ENCODE results near the gene CAPZB.

The CAPZB gene

DNA sequence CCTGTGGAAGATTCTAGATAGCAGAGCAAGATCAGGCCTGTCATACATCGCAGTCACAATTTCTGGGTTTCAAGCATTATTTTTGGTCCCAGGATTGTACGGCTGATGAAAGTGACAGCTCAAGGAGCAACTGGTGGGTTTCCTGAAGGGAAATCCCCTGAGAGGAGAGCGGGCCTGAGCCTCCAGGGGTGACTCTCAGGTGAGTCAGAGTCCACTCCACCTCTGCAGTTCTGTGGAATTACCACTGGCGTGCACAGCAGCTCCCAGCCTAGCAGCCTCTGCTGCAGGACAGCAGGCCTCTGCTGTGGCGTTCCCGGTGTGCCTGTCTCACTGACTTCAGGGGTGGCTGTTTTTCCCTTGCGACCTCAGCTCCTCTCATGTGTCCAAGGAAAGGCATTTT is 148.8 kb downstream of the CAPZB start:
- no peak for DNase-seq

DNA sequence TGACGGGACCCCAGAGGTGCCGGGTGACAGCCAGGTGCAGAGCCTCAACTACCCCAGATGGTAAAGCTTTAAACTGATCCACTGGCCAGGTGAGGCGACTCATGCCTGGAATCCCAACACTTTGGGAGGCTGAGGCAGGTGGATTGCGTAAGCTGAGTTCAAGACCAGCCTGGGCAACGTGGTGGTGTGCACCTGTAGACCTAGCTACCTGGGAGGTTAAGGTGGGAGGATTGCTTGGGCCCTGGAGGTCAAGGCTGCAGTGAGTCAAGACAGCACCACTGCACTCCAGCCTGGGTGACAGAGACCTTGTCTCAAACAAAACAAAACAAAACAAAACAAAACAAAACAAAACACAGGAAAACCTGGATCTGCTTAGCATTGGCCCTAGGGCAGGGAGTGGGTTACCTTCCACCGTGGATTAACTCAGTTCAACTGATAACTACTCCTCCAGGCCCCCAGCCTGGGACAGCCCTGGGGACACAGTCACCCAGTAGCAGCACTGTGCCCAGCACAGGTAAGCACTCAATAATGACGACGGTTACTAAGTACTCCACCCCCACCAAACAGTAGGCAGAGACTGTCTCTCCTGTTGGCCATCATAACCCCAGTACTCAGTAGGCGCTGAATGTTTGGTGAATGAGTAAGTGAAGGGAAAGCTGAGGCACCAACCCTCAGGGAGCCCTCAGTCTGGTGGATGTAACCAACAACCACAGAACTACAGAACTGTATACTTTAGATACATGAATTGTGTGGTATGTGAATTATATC is 151.6 kb downstream of the CAPZB start:
- DNase-seq: no peak

DNA sequence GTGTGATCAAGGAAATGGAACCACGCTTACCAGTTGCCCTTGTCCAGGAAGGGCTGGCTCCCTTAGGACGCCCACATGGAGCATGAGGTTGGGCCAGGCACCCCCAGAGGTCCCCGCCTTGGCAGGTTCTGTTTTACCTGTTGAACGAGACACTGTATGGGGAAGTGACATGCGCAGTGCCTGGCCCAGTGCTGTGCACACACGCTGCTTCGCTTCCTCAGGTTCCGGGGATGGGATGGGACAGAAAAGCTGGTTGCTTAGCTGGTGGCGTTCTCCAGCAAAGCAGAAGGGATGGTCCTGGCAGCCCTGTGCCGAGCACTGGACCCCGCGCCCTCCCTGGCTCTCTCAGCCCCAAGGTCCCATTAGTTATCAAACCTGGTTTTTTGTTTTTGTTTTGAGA is 152.5 kb downstream of the CAPZB start:
- DNase-seq: no peak

DNA sequence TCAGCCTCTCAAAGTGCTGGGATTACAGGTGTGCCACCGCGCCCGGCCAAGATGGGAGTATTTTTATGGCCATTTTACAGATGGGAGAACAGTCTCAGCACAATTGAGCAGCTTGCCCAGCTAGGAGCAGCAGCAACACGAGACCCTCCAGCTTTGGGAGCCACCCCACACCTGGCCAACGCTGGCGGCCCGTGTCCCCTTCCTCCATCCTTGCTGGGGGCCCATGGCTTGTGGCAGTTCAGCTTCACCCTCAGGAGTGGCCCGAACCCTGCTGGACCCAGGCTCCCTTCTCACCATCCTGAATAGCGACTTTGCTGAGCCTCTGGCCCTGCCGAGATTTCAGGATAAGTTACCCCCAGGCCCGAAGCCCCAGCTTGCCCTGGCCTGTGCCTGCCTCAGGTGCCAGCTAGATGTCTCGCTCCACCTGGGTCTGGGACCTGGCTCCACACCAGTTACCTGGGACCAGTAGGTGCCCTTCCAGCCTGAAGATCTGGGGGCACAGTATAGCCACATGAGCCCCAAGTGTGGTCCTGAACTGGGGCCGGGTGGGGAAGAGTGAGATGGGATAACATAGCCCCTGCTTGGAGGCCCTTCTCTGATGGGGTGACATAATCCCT is 154.0 kb downstream of the CAPZB start:
- DNase-seq: no peak

DNA sequence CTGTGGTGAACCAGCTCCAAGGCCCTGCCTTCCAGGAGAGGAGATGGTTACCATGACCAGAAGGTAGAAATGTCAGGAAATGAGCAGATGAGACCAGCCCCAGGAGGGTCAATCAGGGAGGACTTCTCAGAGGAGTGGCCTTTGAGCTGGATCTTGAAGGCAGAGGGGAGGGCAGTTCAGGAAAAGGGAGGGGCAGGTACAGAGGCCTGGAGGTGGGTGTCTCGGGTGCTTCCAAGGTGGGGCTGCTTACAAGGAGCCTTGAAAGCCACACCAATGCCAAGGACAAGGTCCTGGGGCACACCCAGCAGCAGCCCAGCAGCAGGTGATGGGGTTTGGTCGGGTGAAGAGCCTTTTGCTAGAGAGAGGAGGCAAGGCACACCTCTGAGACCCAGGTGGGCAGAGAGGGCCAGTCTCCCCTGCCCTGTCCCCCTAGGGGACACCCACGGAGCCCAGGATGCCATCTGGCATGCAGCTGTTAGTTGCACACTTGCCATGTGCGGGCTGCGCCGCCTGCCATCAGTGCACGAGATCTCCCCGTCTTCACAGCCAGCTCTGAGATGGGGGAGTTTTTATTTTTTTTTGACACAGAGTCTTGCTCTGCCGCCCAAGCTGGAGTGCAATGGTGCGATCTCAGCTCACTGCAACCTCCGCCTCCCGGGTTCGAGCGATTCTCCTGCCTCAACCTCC is 154.7 kb downstream of the CAPZB start:
- no peak for DNase-seq

DNA sequence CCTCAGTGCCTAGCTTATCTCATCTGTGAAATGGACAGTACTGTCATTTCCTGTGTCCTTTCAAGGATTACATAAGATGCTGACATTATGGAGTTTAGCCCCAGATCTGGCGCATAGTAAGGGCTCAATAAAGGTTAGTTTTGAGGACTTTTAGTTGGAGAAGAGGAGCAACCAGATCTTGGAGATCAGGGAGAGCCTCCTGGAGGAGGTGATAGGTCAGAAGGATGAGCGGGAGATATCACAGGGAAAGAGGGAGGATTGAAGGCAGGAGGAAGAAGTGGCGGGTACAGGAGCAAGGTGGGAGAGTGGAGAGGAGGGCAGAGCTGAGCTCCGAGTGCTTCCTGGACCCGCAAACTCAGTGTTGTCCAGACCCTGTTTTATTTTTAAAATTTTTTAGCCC is 155.7 kb downstream of the CAPZB start:
- no peak for DNase-seq

DNA sequence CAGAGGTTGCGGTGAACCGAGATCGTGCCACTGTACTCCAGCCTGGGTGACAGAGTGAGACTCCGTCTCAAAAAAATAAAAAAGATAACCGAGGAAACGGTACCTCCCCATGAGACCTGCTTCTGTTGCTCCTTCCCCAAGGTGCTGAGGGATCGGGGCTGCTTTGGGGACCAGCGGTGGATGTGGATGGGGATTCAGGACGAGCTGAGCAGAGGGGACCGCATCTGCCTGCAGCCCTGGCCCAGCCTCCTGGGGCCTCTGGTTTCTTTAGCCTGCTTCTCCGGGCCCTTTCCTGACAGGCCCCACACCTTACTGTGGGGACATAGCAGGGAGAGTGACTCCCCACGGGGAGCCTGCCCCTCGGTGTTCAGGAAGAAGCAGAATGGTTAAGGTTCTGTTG is 156.2 kb downstream of the CAPZB start:
- DNase-seq: no peak

DNA sequence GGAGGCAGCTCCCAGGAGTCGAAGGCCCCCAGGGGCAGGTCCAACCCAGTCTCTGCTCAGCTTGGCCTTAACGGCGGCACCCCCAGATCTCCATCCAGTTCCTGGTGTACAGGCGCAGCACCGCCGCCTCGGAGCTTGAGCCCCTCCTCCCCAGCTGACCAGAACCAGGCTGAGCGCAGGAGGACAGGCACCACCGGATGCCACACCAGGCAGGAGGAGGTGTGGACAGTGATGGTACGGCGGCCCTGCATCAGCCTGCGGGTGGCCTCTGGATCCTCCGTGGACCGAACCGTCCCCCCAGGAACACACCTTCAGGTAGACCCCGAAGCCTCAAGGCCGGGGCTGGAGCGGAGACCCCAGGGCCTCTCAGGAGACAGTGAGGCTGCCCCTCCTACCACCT is 156.9 kb downstream of the CAPZB start:
- DNase-seq: no peak

DNA sequence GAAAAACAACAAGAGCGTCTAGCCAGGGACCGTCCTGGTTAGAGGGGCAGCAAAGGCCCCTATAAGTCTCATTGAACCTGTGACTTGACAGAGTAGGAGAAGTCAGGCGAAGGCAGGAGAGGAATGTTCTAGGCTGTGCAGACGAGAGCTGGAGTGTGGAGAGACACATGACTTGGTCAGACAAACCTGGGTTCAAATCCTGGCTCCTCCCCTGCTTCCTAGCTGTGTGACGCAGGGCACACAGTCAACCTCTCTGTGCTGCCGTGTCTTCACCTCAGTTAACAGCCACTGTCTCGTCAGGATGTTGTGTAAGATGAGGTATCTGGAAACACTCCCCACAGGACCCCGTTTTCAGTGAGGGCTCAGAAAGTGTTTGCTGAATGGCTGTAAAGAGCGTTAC is 157.6 kb downstream of the CAPZB start:
- DNase-seq: no peak

DNA sequence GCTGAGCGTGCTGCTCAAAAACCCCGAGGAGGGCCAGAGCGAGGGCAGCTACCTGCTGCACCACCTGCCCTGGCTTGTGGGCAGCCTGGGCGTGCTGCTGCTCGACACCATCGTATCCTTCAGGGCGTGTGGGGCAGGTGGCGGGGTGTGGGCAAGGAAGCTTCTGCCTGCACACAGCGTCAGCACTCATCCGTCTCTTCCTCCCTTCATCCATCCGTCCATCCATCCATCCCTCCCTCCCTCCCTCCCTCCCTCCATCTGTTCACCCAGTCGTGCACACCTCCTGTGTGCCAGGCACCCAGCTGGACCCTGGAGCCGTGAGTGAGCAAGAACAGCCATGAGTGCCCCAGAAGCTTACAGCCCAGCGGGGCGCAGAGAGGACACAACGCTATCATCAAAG is 158.0 kb downstream of the CAPZB start:
- DNase-seq: no peak

DNA sequence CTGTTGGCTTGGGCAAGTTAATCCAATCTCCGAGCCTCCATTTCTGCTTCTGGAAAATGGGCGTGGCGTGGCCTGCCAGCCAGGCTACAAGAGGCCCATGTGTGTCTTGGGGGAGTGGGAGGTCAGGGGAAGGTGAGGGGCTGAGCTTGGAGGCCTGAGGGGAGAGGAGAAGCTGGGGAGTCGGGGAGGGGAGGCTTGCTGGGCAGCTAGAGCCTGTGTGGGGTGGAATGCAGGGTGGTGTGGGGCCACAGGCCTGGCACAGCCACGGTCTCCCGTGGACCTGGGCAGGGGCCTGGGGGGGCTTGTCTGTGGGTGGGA is 158.6 kb downstream of the CAPZB start:
- no peak for DNase-seq

DNA sequence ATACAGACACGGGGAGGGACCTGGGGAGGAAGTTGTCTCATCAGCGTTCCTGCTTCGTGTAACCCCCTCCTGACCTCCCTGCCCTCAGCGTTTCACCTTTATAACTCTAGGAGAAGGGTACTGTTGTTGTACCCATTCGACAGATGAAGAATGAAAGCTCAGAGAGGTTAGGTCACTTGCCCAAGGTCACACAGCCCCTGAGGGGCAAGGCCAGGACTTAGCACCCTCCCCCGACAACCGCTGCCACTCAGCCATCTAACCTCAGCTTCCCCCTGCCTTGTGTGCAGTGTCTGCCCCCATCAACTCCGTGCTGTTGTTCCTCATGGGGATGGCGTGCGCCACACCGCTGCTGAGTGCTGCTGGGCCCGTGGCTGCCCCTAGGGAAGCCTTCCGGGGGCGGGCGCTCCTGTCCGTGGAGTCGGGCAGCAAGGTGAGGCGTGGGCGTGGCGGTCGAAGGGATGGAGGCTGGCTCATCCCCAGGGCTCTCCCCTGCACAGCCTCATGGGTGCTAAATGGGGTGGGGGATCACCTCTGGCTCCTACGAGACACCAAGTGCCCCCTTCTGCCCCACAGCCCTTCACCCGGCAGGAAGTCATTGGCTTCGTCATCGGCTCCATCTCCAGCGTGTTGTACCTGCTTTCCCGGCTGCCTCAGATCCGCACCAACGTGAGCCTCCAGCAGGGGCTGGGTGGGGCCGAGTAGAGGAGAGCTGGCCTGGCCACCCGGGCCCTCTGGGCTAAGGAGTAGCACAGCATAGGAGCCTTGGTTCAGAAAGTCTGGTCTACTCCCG is 159.2 kb downstream of the CAPZB start:
- no peak for DNase-seq

DNA sequence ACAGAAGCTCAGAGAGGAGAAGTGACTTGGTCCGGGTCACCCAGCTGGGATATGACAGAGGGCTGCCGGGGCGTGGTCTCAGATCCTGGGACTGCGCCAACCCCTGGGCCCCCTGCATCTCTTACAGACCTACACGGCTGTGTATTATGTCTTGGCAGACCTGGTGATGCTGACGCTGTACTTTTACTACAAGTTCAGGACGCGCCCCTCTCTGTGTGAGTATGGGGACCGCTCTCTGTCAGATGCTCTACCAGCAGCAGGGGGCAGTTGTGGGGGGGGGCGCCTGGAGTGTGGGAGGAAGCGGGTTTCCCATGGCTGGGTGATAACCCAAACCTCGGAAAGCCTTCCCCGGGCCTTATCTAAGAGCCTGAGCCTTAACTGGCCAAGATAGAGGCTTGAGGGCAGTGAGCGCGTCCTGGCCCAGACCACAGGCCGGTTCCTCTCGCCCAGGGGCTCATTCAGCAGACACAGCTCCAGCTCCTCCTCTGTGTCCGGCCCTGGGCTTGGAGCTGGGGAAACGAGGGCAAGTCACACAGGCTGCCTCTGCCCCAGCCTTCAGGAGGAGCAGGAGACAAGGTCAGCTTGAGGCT is 159.9 kb downstream of the CAPZB start:
- DNase-seq: no peak

DNA sequence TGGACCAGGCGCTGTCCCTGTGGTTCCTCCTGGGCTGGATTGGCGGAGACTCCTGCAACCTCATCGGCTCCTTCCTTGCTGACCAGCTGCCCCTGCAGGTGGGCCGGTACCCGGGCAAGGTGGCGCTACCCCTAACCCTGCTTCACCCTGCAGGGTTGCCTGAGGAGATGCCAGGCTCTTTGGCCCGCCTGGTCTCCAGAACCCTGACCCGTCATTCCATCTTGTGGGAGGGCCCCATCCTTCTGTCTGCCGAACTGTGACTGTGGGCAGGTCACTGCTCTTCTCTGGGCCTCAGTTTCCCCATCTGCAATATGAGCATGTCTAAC is 160.7 kb downstream of the CAPZB start:
- no peak for DNase-seq

DNA sequence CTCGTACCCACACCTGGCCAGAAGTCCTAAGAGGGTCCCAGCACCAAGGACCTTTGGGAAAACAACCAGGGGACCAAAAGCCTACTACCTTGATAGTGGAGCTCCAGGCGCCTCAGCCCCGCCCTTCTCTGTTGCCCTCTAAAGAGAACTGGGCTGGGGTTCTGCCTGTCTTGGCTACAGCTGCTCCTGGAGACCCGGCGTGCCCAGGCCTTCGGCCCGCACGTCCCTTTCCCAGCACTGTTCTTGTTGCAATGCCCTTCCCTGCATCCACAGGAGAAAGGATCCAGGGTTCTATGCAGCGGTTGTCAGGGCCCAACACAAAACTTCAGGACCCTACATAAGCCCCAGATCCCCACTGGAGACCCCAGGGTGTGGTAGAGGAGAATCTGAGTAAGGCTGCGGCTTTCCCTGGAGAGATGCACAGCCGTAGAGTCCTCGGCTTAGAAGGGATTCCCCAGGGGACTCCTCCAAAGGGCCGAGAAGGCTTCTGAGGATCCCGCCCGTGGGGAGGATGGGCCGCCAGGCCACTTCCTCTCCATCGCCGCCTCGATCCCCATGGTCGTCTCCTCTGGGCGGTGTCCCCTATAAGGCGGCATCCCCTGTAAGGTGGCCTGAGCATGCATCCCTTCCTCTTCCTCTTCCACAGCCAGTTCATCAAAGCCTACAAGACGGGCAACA is 161.2 kb downstream of the CAPZB start:
- DNase-seq: no peak

DNA sequence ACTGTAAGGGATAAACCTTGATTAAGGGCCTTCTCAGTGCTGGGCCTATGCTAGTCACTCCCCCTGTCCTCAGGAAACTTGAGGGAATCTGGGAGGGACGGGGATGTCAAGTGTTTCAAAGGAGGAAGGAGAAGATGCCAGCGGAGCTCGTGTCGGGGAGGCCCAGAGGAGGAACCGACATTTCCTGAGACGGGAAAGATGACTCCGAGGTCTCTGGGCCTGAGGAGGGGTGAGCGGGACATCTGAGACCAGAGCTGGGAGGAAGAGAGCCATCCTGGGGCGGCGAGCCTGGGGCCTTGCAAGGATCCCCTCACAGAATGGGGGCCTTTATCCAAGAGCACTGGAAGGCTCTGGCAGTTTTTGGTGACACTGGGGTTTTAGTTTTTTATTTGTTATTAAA is 162.9 kb downstream of the CAPZB start:
- no peak for DNase-seq

DNA sequence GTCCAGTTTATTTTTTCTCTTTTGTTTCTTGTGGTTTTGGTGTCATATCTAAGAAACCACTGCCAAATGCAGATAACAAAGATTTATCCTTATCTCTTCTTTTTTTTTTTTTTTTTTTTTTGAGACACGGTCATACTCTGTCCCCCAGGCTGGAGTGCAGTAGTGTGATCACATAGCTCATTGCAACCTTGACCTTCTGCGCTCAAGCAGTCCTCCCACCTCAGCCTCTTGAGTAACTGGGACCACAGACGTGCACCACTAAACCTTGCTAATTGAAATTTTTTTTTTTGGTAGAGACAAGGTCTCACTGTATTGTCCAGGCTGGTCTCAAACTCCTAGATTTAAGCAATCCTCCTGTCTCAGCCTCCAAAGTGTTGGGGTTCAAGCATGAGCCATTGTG is 164.3 kb downstream of the CAPZB start:
- DNase-seq: no peak

DNA sequence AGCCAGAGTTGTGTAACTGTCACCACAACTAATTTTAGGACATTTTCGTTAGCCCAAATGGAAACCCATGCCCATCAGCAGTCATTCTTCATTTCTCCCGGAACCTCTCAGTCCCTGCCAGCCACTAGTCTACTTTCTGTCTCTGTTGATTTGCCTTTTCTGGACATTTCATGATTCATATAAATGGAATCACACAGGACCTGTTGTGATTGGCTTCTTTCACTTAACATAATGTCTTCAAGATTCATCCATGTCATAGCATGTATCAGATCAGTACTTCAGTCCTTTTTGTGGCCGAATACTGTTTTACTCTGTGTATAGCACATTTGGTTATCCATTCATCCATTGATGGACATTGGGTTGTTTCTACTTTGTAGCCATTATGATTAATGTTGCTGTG is 166.1 kb downstream of the CAPZB start:
- DNase-seq: no peak

DNA sequence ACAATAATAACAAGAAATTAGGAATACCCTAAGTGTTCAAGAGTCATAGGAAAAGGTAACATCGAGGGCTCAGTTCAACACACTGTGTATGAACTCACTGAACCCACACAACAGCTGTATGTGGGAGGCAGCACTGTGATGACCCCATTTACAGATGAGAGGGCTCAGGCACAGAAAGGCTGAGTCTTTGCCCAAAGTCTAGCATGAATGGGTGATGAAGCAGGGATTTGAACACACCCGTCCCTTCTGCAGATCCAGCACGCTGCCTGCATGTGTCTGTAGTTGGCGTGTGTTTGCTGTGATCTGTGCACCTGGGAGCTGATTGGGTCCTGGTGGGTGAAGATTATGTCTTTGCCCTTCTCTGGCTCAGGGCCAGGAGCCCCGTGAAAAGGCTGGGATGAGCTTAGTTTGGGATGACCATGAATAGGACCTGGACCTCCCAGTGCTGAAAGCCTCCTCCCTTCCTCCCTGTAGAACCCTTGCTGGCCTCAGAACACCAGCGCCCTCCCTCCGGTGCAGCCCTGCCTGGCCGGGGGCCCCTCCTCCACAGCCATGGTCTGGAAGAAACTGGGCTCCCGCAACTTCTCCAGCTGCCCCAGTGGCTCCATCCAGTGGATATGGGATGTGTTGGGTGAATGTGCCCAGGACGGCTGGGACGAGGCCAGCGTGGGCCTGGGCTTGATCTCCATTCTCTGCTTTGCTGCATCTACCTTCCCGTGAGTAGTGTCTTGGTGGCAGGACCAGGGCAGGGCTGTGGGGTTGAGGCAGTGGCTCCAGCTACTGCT is 168.0 kb downstream of the CAPZB start:
- DNase-seq: no peak

DNA sequence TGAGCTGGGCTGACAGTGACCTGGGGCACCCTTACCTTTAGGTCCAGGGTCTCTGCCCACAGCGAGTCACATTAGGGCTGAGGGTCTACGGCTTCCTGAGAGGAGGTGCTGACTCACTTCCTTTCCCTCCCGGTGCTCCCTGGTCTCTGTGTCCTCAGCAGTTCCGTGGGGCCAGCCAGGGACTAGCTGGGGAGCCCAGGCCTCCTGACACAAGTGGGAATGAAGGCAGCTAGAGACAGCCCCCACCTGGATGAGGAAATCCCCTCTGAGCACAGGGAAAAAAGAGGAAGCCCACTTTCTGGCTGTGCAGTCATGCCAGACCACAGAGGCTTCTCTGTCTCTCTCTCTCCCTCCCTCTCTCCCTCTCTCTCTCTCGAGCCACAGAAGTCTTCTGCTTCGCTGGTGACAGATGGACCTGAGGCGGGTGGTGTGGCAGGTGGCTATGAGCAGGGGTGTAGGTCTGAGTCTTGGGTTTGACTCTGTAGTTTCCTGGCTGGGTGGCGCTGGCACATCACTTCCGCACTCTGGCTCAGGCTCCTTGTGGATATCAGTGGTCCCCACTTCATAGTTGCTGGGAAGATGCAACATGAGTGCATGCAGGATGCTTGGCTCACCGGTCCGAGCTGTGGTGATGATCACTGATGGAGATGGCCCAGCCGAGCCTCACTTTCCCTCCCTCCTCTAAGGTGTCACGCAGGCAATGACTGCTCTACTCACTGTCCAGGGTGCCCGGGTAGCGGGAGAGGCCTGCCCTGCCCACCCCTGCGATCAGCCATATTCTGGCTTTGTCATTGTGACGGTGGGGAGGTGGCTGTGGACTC is 169.8 kb downstream of the CAPZB start:
- no peak for DNase-seq
